A673 (cell line): Measurements from ENCODE around the gene ALG9. TPM values are rescaled to one million over a fixed set of nuclear protein-coding genes. Genes with fewer than 3 reads are reported as not detected.
A peak's percentile ranks its signal among the peaks of the same experiment; 100 is the strongest.

ENCODE experiments used
- BruUV-seq: library from RNA; stranded (reverse); fragments of 400-500 nt; replicated peaks from 2 replicates; lab custom pipeline; 2021; lab: Mats Ljungman, UMichigan
- CTCF ChIA-PET: fragments of 300-600 bp; sonication (Branson Sonifier 250); formaldehyde crosslinking; loops from one replicate; lab custom pipeline; 2022; ENCODE audit warnings: antibody characterized with exemption; lab: Charles Lee
- POLR2A ChIA-PET: fragments of 300-600 bp; sonication (Branson Sonifier 250); formaldehyde crosslinking; loops from one replicate; lab custom pipeline; 2022; ENCODE audit warnings: antibody characterized with exemption; ENCODE audit not compliant: low non-redundant PET; lab: Charles Lee
- DNase-seq: peaks from one replicate; pipeline ENCODE4 v3.0.0-alpha.2; 2015; ENCODE audit warnings: low spot score
- H3K27ac ChIP-seq: fragments of 200-600 bp; sonication (generic); 2 replicates; pipeline ENCODE4 v1.5.1; 2016; ENCODE audit warnings: mixed run types, low read depth, mild to moderate bottlenecking, mixed read lengths, antibody characterized with exemption, low read length; ENCODE audit not compliant: poor library complexity, severe bottlenecking
- H3K27me3 ChIP-seq: fragments of 200-600 bp; sonication (generic); replicated peaks from 2 replicates; pipeline ENCODE4 v1.6.1; 2017; ENCODE audit warnings: mixed run types, low read depth, mild to moderate bottlenecking, mixed read lengths, antibody characterized with exemption, low read length; ENCODE audit not compliant: insufficient read depth, poor library complexity
- H3K36me3 ChIP-seq: fragments of 200-600 bp; sonication (generic); 2 replicates; pipeline ENCODE4 v1.6.1; 2016; ENCODE audit warnings: mixed run types, mild to moderate bottlenecking, mixed read lengths, antibody characterized with exemption, low read length; ENCODE audit not compliant: insufficient read depth, poor library complexity, severe bottlenecking
- H3K4me1 ChIP-seq: fragments of 200-600 bp; sonication (generic); 2 replicates; pipeline ENCODE4 v1.6.1; 2017; ENCODE audit warnings: mixed run types, mild to moderate bottlenecking, mixed read lengths, antibody characterized with exemption, low read length; ENCODE audit not compliant: insufficient read depth, poor library complexity, severe bottlenecking
- H3K4me3 ChIP-seq: fragments of 200-600 bp; sonication (generic); 2 replicates; pipeline ENCODE4 v1.5.1; 2016; ENCODE audit warnings: low read depth, mixed run types, mild to moderate bottlenecking, mixed read lengths, low read length; ENCODE audit not compliant: poor library complexity, severe bottlenecking
- H3K9me3 ChIP-seq: fragments of 200-600 bp; sonication (generic); 2 replicates; pipeline ENCODE4 v1.6.1; 2016; ENCODE audit warnings: mixed run types, low read depth, mild to moderate bottlenecking, mixed read lengths, antibody characterized with exemption, low read length; ENCODE audit not compliant: poor library complexity, severe bottlenecking
- CTCF ChIP-seq: fragments of 300-800, 200-600 bp; sonication (generic); conservative IDR thresholded peaks from 2 replicates; pipeline ENCODE4 v1.5.1; 2017; ENCODE audit warnings: low read depth, mild to moderate bottlenecking, antibody characterized with exemption, low read length, moderate library complexity, mixed read lengths
- EZH2 ChIP-seq: fragments of 200-600 bp; sonication (generic); IDR thresholded peaks from 2 replicates; pipeline ENCODE4 v1.6.1; 2017; ENCODE audit warnings: borderline replicate concordance, low read depth, mild to moderate bottlenecking, mixed read lengths, antibody characterized with exemption, low read length; ENCODE audit not compliant: poor library complexity, severe bottlenecking
- intact Hi-C: fragments of 100-400 bp; cut with micrococcal nuclease; formaldehyde crosslinking; loops from one replicate; pipeline ENCODE4 v1.10.0; 2022; ENCODE audit not compliant: unreplicated experiment
- total RNA-seq: library from RNA; stranded (reverse); gene quantifications from 2 replicates; pipeline ENCODE4 v1.2.3, GENCODE V29; 2021

ALG9 gene
- total RNA-seq, 1 experiment from 2014 or later, result 61.0 TPM

GRCh38 chr11:111916768-111917167 lies 45.4 kb upstream of the ALG9 start:
- TF ChIP-seq EZH2 (no peak), CTCF (no peak)
- intact Hi-C loops, result no loop called here
- Histone ChIP-seq H3K36me3 (no peaks in the 10 kb centered on the region), H3K4me3 (no peak overlapping the region), H3K27ac (no peak overlapping the region), H3K27me3 (no peaks in the 10 kb centered on the region), H3K4me1 (peaks cover 25% of the 10 kb centered on the region), H3K9me3 (no peaks in the 10 kb centered on the region)
- no TSS peak for BruUV-seq
- CTCF ChIA-PET, result no interaction called here
- POLR2A ChIA-PET, result no interaction called here
- no peak for DNase-seq

GRCh38 chr11:111913997-111914396 lies 42.6 kb upstream of the ALG9 start:
- POLR2A ChIA-PET, result no interaction called here
- BruUV-seq, result no TSS peak
- Histone ChIP-seq H3K4me3 (no peak overlapping the region), H3K36me3 (no peaks in the 10 kb centered on the region), H3K27me3 (no peaks in the 10 kb centered on the region), H3K27ac (no peak overlapping the region), H3K9me3 (no peaks in the 10 kb centered on the region), H3K4me1 (peaks cover 16% of the 10 kb centered on the region)
- intact Hi-C loops, result no loop called here
- TF ChIP-seq CTCF (no peak), EZH2 (no peak)
- DNase-seq, result peak; percentile 68
- CTCF ChIA-PET, result interaction anchor here (0.6 kb wide), 1 partner anchor 83 kb away, joined by 3 read pairs; no protein-coding TSS in a partner anchor

- BruUV-seq, result no TSS peak
Measured at GRCh38 chr11:111913031-111913861, 41.9 kb upstream of the ALG9 start.

More at GRCh38 chr11:111913031-111913861, 41.9 kb upstream of the ALG9 start:
- DNase-seq, result no peak
- H3K27me3 ChIP-seq, result no peaks in the 10 kb centered on the region
- H3K27ac ChIP-seq, result no peak overlapping the region
- POLR2A ChIA-PET, result no interaction called here
- H3K4me1 ChIP-seq, result peaks cover 9% of the 10 kb centered on the region
- no peak for TF ChIP-seq CTCF
- TF ChIP-seq EZH2, result no peak
- H3K4me3 ChIP-seq, result no peak overlapping the region
- H3K36me3 ChIP-seq, result no peaks in the 10 kb centered on the region
- intact Hi-C loops, result no loop called here
- CTCF ChIA-PET, result no interaction called here
- H3K9me3 ChIP-seq, result no peaks in the 10 kb centered on the region
